H1 (cell line): ENCODE data around the gene MICOS13. TPM values are rescaled to one million over a fixed set of nuclear protein-coding genes. Genes with fewer than 3 reads are reported as not detected.
A peak's percentile ranks its signal among the peaks of the same experiment; 100 is the strongest.

Source experiments
- CTCF ChIA-PET: fragments of 300-600 bp; sonication (Branson Sonifier 250); formaldehyde crosslinking; loops from one replicate; lab custom pipeline; 2021; ENCODE audit not compliant: partially characterized antibody; lab: Charles Lee
- POLR2A ChIA-PET: fragments of 300-600 bp; sonication (Branson Sonifier 250); formaldehyde crosslinking; loops from one replicate; lab custom pipeline; 2021; ENCODE audit warnings: inconsistent platforms; ENCODE audit not compliant: partially characterized antibody; lab: Charles Lee
- DNase-seq, 2 experiments: peaks; one replicate each; pipeline versions ENCODE4 v3.0.0 to v3.0.0-alpha.2; 2010 to 2022; ENCODE audit warnings: low spot score in 2 of 2, low read depth in 1 of 2, mixed read lengths in 1 of 2
- FAIRE-seq: peaks from 2 replicates; lab custom pipeline; 2011; peaks lifted over from hg19 to GRCh38; lab: Jason Lieb, UNC
- H2AFZ ChIP-seq: 2 replicates; pipeline ENCODE4 v1.8.1; 2012; ENCODE audit warnings: low read length, inconsistent platforms
- H2AK5ac ChIP-seq: 2 replicates; pipeline ENCODE4 v1.6.1; 2013; ENCODE audit warnings: low read depth, low read length
- H2BK120ac ChIP-seq: replicated peaks from 2 replicates; pipeline ENCODE3; 2013; ENCODE audit warnings: low read depth, low read length, inconsistent platforms
- H2BK12ac ChIP-seq: 2 replicates; pipeline ENCODE4 v1.6.1; 2013; ENCODE audit warnings: low read depth, low read length
- H2BK15ac ChIP-seq: 2 replicates; pipeline ENCODE4 v1.6.1; 2013; ENCODE audit warnings: low read length
- H2BK20ac ChIP-seq: 2 replicates; pipeline ENCODE4 v1.6.1; 2013; ENCODE audit warnings: low read length
- H2BK5ac ChIP-seq: 2 replicates; pipeline ENCODE4 v1.6.1; 2013; ENCODE audit warnings: low read depth, low read length
- H3K14ac ChIP-seq: 2 replicates; pipeline ENCODE4 v1.6.1; 2013; ENCODE audit warnings: inconsistent platforms; ENCODE audit not compliant: insufficient read length
- H3K18ac ChIP-seq: 2 replicates; pipeline ENCODE4 v1.6.1; 2013; ENCODE audit warnings: low read length; ENCODE audit errors: extremely low read depth
- H3K23ac ChIP-seq: 2 replicates; pipeline ENCODE4 v1.6.1; 2013; ENCODE audit warnings: inconsistent platforms; ENCODE audit not compliant: insufficient read length
- H3K23me2 ChIP-seq: 2 replicates; pipeline ENCODE4 v1.6.1; 2013; ENCODE audit warnings: low read depth, low read length
- H3K27ac ChIP-seq: 2 replicates; pipeline ENCODE4 v1.6.1; 2011; ENCODE audit warnings: low read depth, low read length, inconsistent platforms
- H3K27me3 ChIP-seq, 4 experiments: replicated peaks in 1 of 4; 1 replicate in 1 of 4; 2 replicates in 3 of 4; pipeline versions ENCODE4 v1.6.1 to v1.8.1; 2011 to 2013; ENCODE audit warnings: low read length in 3 of 4, mild to moderate bottlenecking in 3 of 4, inconsistent platforms in 2 of 4, mixed read lengths in 2 of 4, moderate library complexity in 1 of 4; ENCODE audit not compliant: control insufficient read depth in 3 of 4, insufficient read depth in 3 of 4; ENCODE audit errors: extremely low read depth in 1 of 4
- H3K36me3 ChIP-seq, 4 experiments: 2 replicates each; pipeline versions ENCODE4 v1.6.1 to v1.8.1; 2011 to 2013; ENCODE audit warnings: mild to moderate bottlenecking in 4 of 4, low read length in 3 of 4, moderate library complexity in 2 of 4, control low read depth in 1 of 4, inconsistent platforms in 1 of 4; ENCODE audit not compliant: insufficient read depth in 4 of 4, control insufficient read depth in 2 of 4
- H3K4ac ChIP-seq: replicated peaks from 2 replicates; pipeline ENCODE3; 2013; ENCODE audit warnings: low read length, low read depth, mixed read lengths, inconsistent platforms; ENCODE audit not compliant: insufficient read length
- H3K4me1 ChIP-seq, 4 experiments: replicated peaks in 1 of 4; 1 replicate in 1 of 4; 2 replicates in 3 of 4; pipeline versions ENCODE4 v1.6.1 to v1.8.1; 2011 to 2013; ENCODE audit warnings: low read length in 3 of 4, inconsistent platforms in 2 of 4, mixed read lengths in 1 of 4; ENCODE audit not compliant: insufficient read depth in 4 of 4, control insufficient read depth in 3 of 4
- H3K4me2 ChIP-seq, 2 experiments: 2 replicates each; pipeline versions ENCODE4 v1.6.1 to v1.8.1; 2011 to 2013; ENCODE audit warnings: low read depth in 2 of 2, low read length in 2 of 2, control low read depth in 1 of 2, inconsistent platforms in 1 of 2, mild to moderate bottlenecking in 1 of 2; ENCODE audit not compliant: insufficient read depth in 1 of 2
- H3K4me3 ChIP-seq, 4 experiments: fragments of 200-600, 300-600 bp in 1 of 4; sonication (generic), shearing (Covaris generic), sonication (Bioruptor Twin) in 1 of 4; 2 replicates each; pipeline versions ENCODE4 v1.5.1 to v1.8.1; 2011 to 2016; ENCODE audit warnings: low read length in 4 of 4, low read depth in 3 of 4, control low read depth in 2 of 4, inconsistent platforms in 2 of 4, mild to moderate bottlenecking in 2 of 4, mixed read lengths in 1 of 4, moderate library complexity in 1 of 4; ENCODE audit not compliant: insufficient read depth in 2 of 4; ENCODE audit errors: extremely low read depth in 1 of 4
- H3K56ac ChIP-seq: replicated peaks from 2 replicates; pipeline ENCODE3; 2013; ENCODE audit warnings: low read depth, mild to moderate bottlenecking, mixed read lengths, low read length, inconsistent platforms; ENCODE audit not compliant: insufficient read length
- H3K79me1 ChIP-seq: 2 replicates; pipeline ENCODE4 v1.6.1; 2013; ENCODE audit warnings: low read depth, low read length, control low read depth
- H3K79me2 ChIP-seq, 2 experiments: 2 replicates each; pipeline versions ENCODE4 v1.6.1 to v1.8.1; 2012 to 2013; ENCODE audit warnings: low read length in 2 of 2, mild to moderate bottlenecking in 2 of 2, inconsistent platforms in 1 of 2; ENCODE audit not compliant: insufficient read depth in 2 of 2, control insufficient read depth in 1 of 2
- H3K9ac ChIP-seq, 4 experiments: replicated peaks in 1 of 4; 1 replicate in 1 of 4; 2 replicates in 3 of 4; pipeline versions ENCODE4 v1.6.1 to v1.8.1; 2011 to 2013; ENCODE audit warnings: low read depth in 3 of 4, low read length in 3 of 4, control low read depth in 2 of 4, mild to moderate bottlenecking in 2 of 4, moderate library complexity in 2 of 4, inconsistent platforms in 1 of 4; ENCODE audit errors: extremely low read depth in 1 of 4
- H3K9me3 ChIP-seq, 2 experiments: 2 replicates each; pipeline versions ENCODE4 v1.6.1 to v1.8.1; 2012 to 2013; ENCODE audit warnings: mild to moderate bottlenecking in 2 of 2, moderate library complexity in 2 of 2, control low read depth in 1 of 2, inconsistent platforms in 1 of 2, low read depth in 1 of 2, low read length in 1 of 2, mixed read lengths in 1 of 2; ENCODE audit not compliant: insufficient read depth in 2 of 2
- H4K20me1 ChIP-seq, 2 experiments: replicated peaks in 1 of 2; 2 replicates each; pipeline versions ENCODE3 to v1.8.1; 2011 to 2013; ENCODE audit warnings: inconsistent platforms in 2 of 2, low read length in 2 of 2, mild to moderate bottlenecking in 1 of 2; ENCODE audit not compliant: insufficient read depth in 2 of 2, control insufficient read depth in 1 of 2
- H4K5ac ChIP-seq: 2 replicates; pipeline ENCODE4 v1.6.1; 2013; ENCODE audit warnings: low read length, low read depth, mixed read lengths, inconsistent platforms; ENCODE audit not compliant: insufficient read length
- H4K8ac ChIP-seq: 2 replicates; pipeline ENCODE4 v1.8.0; 2013; ENCODE audit warnings: mild to moderate bottlenecking, moderate library complexity, low read length, inconsistent platforms; ENCODE audit not compliant: insufficient read depth; ENCODE audit errors: extremely low read depth
- H4K91ac ChIP-seq: replicated peaks from 2 replicates; pipeline ENCODE3; 2013; ENCODE audit warnings: low read length, mixed read lengths, inconsistent platforms; ENCODE audit not compliant: insufficient read length
- KDM4A ChIP-seq: IDR thresholded peaks from one replicate; pipeline ENCODE4 v1.7.1; 2012; ENCODE audit warnings: low read depth, mild to moderate bottlenecking, moderate library complexity, low read length, inconsistent platforms; ENCODE audit not compliant: severe bottlenecking
- POLR2A ChIP-seq, 2 experiments: IDR thresholded peaks; 1 replicate in 1 of 2; 2 replicates in 1 of 2; pipeline ENCODE4 v1.6.1; 2011; ENCODE audit warnings: low read depth in 2 of 2, low read length in 2 of 2, mild to moderate bottlenecking in 2 of 2; ENCODE audit errors: control extremely low read depth in 1 of 2
- POLR2AphosphoS5 ChIP-seq: IDR thresholded peaks from 2 replicates; pipeline ENCODE4 v1.6.1; 2011; ENCODE audit warnings: low read depth, low read length
- WGBS, 2 experiments: shearing (Covaris generic) in 1 of 2; methylation state at CpG; one replicate each; pipeline versions ENCODE4 v1.1.6 to v1.1.7; 2013 to 2015; ENCODE audit warnings: low lambda C conversion rate in 2 of 2, mixed read lengths in 2 of 2, inconsistent platforms in 1 of 2, low coverage in 1 of 2, missing lambda C conversion rate in 1 of 2; ENCODE audit not compliant: insufficient replicate concordance in 2 of 2, insufficient coverage in 1 of 2, insufficient read length in 1 of 2; ENCODE audit errors: extremely low coverage in 1 of 2, missing lambda C conversion rate in 1 of 2; 5-methylcytosine and 5-hydroxymethylcytosine counted together
- polyA plus RNA-seq, 7 experiments: library from polyadenylated mRNA; depleted of rRNA in 3 of 7; stranded (reverse) in 5 of 7; unstranded in 2 of 7; fragments of >200 nt in 5 of 7; fragments of 200-250 nt in 2 of 7; gene quantifications; 1 replicate in 5 of 7; 2 replicates in 1 of 7; 4 replicates in 1 of 7; pipeline versions ENCODE4 v1.2.1 to v1.2.3, GENCODE V29; 2011 to 2013; ENCODE audit warnings: missing spikeins in 2 of 7, mixed read lengths in 2 of 7
- total RNA-seq: library from RNA; stranded (reverse); fragmentation: NEBNext Ultra II Directional; extraction: Animal tissue kit (Norgen Biotek cat#: 25700); gene quantifications from 2 replicates; pipeline ENCODE4 v1.2.1, GENCODE V29; 2021

MICOS13 gene
- total and polyA plus RNA-seq, 2 of the 8 experiments (the other 6 are each of a cell fraction or from before 2014, with no cell fraction given): 17.3 to 36.1 TPM

DNA sequence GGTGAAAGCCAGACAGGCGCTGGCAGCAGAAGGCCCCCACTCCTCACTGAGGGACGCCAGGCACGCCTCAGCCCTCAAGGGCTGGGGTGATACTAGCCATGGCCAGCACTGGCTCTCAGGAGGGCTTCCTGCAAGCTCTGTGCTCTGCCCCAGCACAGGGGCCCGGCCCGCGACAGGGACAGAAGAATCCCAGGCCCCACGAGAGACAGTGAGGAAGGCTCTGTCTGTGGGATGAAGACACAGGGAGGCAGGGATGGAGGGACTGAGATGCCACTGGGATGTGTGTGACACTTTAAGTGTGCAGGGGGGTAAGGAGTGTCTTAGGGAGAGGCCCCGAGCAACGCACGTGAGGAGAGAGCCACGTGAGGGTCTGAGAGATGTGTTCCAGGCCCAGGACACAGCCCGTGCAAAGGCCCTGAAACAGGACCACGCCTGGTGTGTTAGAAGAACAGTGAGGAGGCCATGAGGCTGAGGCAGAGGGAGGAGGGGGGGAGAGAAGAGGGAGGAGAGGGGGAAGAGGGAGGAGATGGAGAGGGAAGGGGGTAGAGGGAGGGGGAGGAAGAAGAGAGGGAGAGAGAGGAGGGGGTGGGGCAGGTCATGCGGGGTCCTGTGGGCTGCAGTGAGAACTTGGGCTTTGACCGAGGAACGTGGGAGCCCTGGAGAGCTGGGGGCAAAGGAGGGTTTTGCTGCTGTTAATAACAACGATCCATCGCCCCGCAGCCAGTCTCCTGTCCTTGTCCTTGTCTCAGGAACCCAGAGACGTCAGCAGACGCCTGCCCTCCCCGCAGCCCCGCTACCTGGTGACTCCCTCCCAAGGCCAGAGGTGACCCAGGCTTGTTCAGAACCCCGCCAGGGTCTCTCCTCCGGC, 16.9 kb upstream of the MICOS13 start:
- Histone ChIP-seq H2BK5ac (peak overlapping the region; percentile 52), H3K4me2 (no peak overlapping the region)
- TF ChIP-seq POLR2A (IDR thresholded peaks at IDR 0.05; ENCODE audit: control extremely low read depth in 1 of 2, low read depth in 2 of 2, low read length in 2 of 2) (peak; percentile 36 to 78; a peak in 2 of 3 replicates), KDM4A (no peak), POLR2AphosphoS5 (peak; percentile 70)
- TF ChIP-seq, all 59 proteins: peak for 2
- CTCF ChIA-PET: interaction anchor here (0.8 to 1.8 kb wide), 3 partner anchors 9 to 23 kb away, joined by 3 to 5 read pairs (median 4); partner anchors contain the start of genes CATSPERD and LONP1
- no peaks in the 10 kb centered on the region; the same call in 1 of the 2 replicates for H3K23me2 ChIP-seq
- no peak overlapping the region for H4K5ac ChIP-seq
- peaks cover 0 to 18% of the 10 kb centered on the region in 2 experiments; a peak in 1 of 4 replicates for H3K79me2 ChIP-seq
- no peak overlapping the region for H3K23ac ChIP-seq
- H2BK120ac ChIP-seq: no peak overlapping the region
- 85% methylated on average over 13 of the region's 25 CpGs; no CpG with 5 or more reads in 1 of the 2 experiments for WGBS, 2 experiments
- 0 out of 2 replicates have a peak overlapping the region, but pooled peaks have one; percentile 68 for H4K8ac ChIP-seq
- no peak overlapping the region; the same call in 1 of the 2 replicates for H3K27ac ChIP-seq
- H2BK15ac ChIP-seq: no peak overlapping the region
- FAIRE-seq (no peak), DNase-seq (no peak)
- peaks cover 6% of the 10 kb centered on the region for H3K79me1 ChIP-seq
- no peak overlapping the region for H3K4ac ChIP-seq
- no peak overlapping the region for H2AK5ac ChIP-seq
- no peaks in the 10 kb centered on the region for H3K4me1 ChIP-seq
- H2BK12ac ChIP-seq: no peak overlapping the region
- peaks cover 41 to 85% (median 71%) of the 10 kb centered on the region in 4 experiments for H3K36me3 ChIP-seq
- no peak overlapping the region for H3K4me3 ChIP-seq
- peaks cover 31 to 37% of the 10 kb centered on the region in 2 experiments for H4K20me1 ChIP-seq
- POLR2A ChIA-PET: interaction anchor here (1.1 to 15.6 kb wide), 5 partner anchors 7 to 88 kb away, joined by 3 to 620 read pairs (median 10); partner anchors contain the start of genes CATSPERD, LONP1 and RPL36
- H3K18ac ChIP-seq: no peak overlapping the region
- H3K9ac ChIP-seq: no peak overlapping the region
- no peak overlapping the region for H4K91ac ChIP-seq
- no peak overlapping the region for H3K56ac ChIP-seq
- H3K9me3 ChIP-seq: peaks cover 0 to 4% of the 10 kb centered on the region in 2 experiments; a peak in 1 of 4 replicates
- H3K27me3 ChIP-seq: no peaks in the 10 kb centered on the region
- H2BK20ac ChIP-seq: no peak overlapping the region
- no peak overlapping the region for H3K14ac ChIP-seq
- no peak overlapping the region for H2AFZ ChIP-seq
